ENCODE results near the gene KAZALD1. TPM values are rescaled to one million over a fixed set of nuclear protein-coding genes. Genes with fewer than 3 reads are reported as not detected.

KAZALD1 gene
- total RNA-seq, 2 experiments from 2014 or later = 0.25 to 0.28 TPM

DNA sequence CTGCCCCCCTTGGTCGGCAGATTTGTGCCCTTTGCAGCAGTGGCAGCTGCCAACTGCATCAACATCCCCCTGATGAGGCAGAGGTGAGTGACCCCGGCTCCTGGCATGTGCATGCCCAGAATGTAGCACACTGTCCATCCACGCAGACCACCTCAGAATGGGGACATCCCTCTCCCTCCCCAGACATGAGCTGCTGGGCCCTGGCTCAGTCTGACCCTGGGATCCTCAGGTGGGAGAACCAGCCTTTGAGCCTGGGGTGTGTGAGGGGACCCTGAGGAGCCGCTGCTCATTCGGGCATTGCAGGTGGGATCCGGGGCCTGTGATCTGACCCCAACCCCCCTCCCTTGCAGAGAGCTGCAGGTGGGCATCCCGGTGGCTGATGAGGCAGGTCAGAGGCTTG lies 25.1 kb upstream of the KAZALD1 start:
- peaks cover 22% of the 10 kb centered on the region for H3K4me1 Mint-ChIP-seq
- H3K4me3 Mint-ChIP-seq = no peak overlapping the region
- DNase-seq = no peak
- H3K9me3 Mint-ChIP-seq = no peaks in the 10 kb centered on the region
- no peaks in the 10 kb centered on the region for H3K27me3 Mint-ChIP-seq
- H3K27ac Mint-ChIP-seq = no peak overlapping the region
- H3K36me3 Mint-ChIP-seq = peaks cover 4% of the 10 kb centered on the region

DNA sequence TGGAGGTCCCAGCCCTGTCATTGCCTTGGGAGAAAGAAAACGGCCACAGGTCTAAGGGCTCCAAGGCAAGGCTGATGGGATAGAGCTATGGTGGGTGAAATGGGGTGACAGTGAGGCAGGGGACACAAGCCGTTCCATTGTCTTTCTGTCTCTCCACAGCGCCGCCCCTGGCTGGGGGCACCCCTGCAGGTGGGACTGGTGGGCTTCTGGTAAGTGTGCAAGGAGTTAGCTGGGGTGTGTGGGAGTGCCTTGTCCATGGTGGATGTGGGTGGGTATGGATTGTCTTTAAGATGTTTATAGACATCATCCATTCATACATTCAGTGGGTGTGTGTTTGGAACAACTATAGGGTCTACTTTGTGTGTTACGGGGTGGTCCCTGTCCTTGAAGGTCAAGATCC lies 23.3 kb upstream of the KAZALD1 start:
- DNase-seq = no peak
- peaks cover 4% of the 10 kb centered on the region for H3K36me3 Mint-ChIP-seq
- H3K9me3 Mint-ChIP-seq = no peaks in the 10 kb centered on the region
- no peak overlapping the region for H3K4me3 Mint-ChIP-seq
- peaks cover 23% of the 10 kb centered on the region for H3K4me1 Mint-ChIP-seq
- H3K27ac Mint-ChIP-seq = no peak overlapping the region
- H3K27me3 Mint-ChIP-seq = no peaks in the 10 kb centered on the region

DNA sequence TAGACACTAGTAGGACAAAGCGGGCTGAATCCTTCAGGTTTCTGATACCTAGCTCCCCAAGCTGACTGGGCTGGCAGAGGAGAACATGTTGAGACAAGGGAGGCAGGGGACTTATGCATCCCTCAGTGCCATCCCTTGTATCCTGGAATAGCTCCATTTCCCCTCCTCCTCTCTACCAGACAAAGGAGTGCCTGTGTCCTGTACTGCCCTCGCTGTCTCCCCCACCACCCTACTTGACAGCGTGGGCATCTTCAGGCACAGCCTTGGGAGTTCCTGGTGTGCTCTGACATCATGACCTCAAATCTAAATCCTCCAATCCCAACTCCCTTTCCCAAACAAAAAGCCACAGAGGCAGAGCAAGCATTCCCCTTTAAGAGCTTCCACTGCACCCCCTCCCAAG lies 21.7 kb upstream of the KAZALD1 start:
- Mint-ChIP-seq H3K4me3 (no peak overlapping the region), H3K36me3 (peaks cover 4% of the 10 kb centered on the region), H3K27me3 (no peaks in the 10 kb centered on the region), H3K4me1 (peaks cover 20% of the 10 kb centered on the region), H3K9me3 (no peaks in the 10 kb centered on the region), H3K27ac (no peak overlapping the region)
- no peak for DNase-seq

DNA sequence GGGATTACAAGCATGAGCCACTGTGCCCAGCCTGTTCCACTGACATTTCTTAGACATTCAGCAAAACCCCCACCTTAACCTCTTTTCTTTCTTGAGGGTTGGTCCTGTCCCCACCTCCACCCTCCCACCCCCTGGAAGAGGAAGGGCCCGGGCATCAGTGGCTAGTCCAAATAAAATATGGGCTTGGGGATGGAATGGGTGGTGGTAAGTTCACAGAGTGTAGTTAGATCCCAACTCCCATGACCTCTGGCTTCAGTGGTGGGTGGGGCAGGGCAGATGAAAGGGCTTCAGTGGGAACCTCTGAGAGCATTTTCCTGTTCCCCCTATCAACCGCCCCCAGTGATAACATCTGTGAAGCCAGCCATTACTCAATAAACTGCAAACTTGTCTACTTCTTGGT lies 20.9 kb upstream of the KAZALD1 start:
- H3K9me3 Mint-ChIP-seq = no peaks in the 10 kb centered on the region
- H3K4me3 Mint-ChIP-seq = no peak overlapping the region
- peaks cover 4% of the 10 kb centered on the region for H3K36me3 Mint-ChIP-seq
- H3K27me3 Mint-ChIP-seq = peaks cover 5% of the 10 kb centered on the region
- no peak for DNase-seq
- no peak overlapping the region for H3K27ac Mint-ChIP-seq
- peaks cover 20% of the 10 kb centered on the region for H3K4me1 Mint-ChIP-seq

DNA sequence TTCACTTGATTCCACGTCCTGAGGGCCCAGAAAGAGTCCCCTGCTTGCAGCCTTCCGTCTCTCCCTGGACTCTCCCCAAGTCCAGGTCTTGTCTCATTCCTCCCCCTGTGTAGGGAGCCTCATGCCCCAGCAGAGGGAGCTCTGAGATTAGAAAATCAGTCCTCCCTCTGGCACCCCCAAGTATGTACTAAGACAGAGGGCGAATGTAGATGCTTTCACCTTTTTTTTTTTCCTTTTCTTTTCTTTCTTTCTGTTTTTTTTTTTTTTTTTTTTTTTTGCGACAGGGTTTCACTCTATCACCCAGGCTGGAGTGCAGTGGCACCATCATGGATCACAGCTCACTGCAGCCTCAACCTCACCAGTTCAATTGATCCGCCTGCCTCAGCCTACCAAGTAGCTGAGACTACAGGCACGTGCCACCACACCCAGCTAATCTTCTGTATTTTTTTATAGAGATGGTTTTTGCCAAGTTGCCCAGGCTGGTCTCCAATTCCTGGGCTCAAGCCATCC lies 20.5 kb upstream of the KAZALD1 start:
- H3K36me3 Mint-ChIP-seq = peaks cover 4% of the 10 kb centered on the region
- no peaks in the 10 kb centered on the region for H3K9me3 Mint-ChIP-seq
- no peak overlapping the region for H3K4me3 Mint-ChIP-seq
- H3K27me3 Mint-ChIP-seq = peaks cover 10% of the 10 kb centered on the region
- no peak overlapping the region for H3K27ac Mint-ChIP-seq
- peaks cover 20% of the 10 kb centered on the region for H3K4me1 Mint-ChIP-seq
- DNase-seq = peak; percentile 66

DNA sequence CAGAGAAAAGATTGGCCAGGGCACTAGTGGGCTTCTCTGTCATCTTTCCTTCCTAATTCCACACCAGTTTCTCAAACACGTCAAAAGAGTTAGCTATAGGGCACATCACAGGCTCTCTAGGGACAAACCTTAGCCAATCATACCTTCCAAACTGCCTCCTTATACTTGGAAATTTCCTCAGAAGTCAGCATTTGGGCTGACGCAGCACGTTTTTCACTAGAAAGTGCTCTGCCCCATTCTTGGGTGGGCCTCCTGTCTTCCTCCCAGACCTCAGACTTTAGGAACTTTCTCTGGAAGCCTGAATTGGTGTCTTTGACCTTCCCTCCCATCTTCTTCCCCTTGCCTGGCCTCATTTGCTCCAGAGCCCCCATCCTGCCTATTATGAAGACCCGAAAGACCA lies 19.7 kb upstream of the KAZALD1 start:
- Mint-ChIP-seq H3K4me1 (peaks cover 20% of the 10 kb centered on the region), H3K27me3 (peaks cover 18% of the 10 kb centered on the region), H3K36me3 (peaks cover 4% of the 10 kb centered on the region), H3K27ac (no peak overlapping the region), H3K9me3 (no peaks in the 10 kb centered on the region), H3K4me3 (peak overlapping the region; percentile 84)
- no peak for DNase-seq

DNA sequence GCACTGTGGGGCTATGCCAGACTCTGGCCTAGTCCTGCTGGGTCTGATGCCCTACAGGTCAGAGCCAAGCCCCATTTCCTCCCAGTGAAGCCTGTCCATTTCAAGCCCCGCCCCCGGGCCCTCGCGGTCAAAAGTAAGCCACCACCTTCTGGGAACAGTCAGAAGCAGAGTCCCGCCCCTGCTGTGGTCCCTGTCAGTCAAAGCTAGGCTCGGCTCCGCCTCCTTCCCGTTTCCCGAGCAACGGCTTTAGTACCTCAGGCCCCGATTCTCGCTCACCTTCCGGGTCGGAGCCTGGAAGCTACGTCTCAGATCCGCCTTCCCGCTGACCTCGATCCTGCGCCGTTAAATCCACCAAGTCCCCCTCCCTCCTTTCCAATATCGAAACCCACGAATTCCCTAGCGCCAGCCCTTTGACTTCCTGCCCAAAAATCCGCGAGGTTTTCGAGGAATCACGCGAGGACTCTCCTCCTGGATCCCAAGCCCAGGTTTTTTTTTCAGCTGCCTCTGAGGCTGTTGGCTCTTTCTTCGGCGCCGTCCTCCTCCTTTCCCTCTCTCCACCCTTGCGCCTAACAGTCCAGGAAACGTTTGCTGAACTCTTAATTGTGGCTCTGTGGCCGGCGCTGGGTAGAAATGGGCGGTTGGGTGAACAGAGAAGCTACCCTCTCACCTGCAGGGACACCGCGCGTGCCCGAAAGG lies 19.0 kb upstream of the KAZALD1 start:
- Mint-ChIP-seq H3K27me3 (peaks cover 25% of the 10 kb centered on the region), H3K9me3 (no peaks in the 10 kb centered on the region), H3K4me3 (peak overlapping the region; percentile 84), H3K36me3 (peaks cover 4% of the 10 kb centered on the region), H3K27ac (peak overlapping the region; percentile 74), H3K4me1 (peaks cover 20% of the 10 kb centered on the region)
- peak; percentile 89 for DNase-seq

DNA sequence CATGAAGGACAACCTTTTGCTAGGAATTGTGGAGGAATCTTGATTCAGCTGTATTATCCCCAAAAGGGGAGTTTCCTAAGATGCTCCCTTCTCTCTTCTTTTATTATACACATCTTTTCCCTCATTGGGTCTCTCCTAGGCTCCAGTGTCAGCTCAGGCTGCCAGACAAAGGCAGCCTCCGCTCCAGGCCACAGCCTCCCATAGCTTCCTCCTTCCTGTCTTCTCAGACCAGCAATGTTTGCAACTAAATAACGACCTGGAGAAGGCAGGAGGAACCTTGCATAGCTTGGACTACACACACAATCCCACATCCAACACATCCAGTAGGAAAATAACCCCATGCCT lies 18.5 kb upstream of the KAZALD1 start:
- Mint-ChIP-seq H3K36me3 (no peaks in the 10 kb centered on the region), H3K9me3 (no peaks in the 10 kb centered on the region), H3K4me3 (peak overlapping the region; percentile 84), H3K27me3 (peaks cover 30% of the 10 kb centered on the region), H3K4me1 (peaks cover 20% of the 10 kb centered on the region), H3K27ac (no peak overlapping the region)
- no peak for DNase-seq

DNA sequence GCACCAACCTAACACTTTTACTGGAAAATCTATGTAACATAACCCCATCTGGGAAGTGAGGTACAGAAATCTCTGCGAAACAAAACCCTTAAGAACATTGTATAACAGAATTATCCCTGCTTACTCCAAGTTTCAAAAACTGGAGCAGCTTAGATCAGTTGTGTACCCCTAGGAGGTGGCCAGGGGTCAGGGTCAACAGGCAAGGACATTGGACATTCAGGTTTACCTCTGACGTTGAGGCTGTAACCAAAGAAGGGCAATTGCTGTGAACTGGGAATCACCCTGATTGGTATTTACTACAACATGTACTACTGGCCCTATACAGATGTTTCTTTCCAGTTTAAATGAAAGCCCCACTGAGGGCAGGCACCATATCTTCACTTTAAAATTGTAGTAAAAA lies 17.7 kb upstream of the KAZALD1 start:
- Mint-ChIP-seq H3K27me3 (peaks cover 38% of the 10 kb centered on the region), H3K9me3 (no peaks in the 10 kb centered on the region), H3K36me3 (no peaks in the 10 kb centered on the region), H3K4me3 (no peak overlapping the region), H3K27ac (no peak overlapping the region), H3K4me1 (peaks cover 20% of the 10 kb centered on the region)
- no peak for DNase-seq

DNA sequence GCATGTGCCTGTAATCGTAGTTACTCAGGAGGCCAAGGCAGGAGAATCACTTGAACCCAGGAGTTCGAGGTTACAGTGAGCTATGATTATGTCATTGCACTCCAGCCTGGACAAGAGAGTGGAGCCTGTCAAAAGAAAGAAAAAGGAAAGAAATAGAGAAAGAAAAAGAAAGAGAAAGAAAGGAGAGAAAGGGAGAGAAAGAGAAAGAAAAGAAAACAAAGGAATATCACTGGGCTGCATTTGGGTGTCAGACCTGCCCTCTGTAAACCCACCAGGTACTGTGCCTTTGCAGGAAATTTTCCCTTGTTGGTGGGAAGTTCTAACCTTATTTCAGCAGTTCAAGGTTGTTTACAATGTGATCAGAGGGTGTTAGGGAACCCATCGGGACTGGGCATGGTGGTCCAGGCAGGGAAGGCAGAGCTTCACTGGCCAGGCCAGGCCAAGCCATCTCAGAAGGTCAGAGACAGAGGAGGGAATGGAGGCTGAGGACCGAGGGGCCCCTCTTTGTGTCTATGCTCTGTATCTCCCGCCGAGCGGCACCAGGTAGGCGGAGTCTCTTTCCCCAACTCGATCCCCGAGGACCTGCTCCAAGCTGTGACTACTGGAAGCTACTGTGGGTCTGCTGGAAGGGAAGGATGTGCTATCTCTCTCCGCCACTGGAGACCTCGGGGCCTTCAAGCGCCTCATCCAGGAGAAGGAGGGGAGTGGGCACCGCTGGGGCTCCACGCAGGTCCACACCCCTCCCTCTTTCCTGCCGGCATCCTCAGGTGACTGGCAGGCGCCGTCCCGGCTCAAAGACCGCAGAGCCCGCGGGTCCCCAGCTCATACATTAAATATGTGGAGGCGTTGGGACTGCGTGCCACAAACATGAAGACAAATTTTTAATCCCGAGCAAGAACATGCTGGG lies 15.2 kb upstream of the KAZALD1 start:
- Mint-ChIP-seq H3K4me1 (peaks cover 19% of the 10 kb centered on the region), H3K9me3 (no peaks in the 10 kb centered on the region), H3K27me3 (peaks cover 59% of the 10 kb centered on the region), H3K27ac (no peak overlapping the region), H3K4me3 (no peak overlapping the region), H3K36me3 (no peaks in the 10 kb centered on the region)
- no peak for DNase-seq

DNA sequence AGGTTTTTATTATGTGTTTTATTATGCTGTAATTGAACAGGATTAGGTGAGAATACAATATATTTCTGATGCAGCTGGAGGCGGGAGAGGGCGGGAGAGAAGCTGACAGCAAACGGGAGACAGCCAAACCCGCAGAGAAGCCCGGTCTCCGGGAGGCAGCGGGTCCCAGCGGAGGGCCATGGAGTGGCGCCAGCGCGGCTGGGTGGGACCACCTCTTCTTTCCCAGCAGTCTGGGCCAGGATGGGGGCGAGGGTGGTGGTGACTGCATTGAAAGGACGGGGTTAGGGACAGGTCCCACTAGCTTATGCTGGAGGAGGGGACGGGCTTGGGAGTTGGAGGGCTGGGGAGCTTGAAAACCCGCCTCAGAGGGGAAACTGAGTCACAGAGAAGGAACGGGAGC lies 14.5 kb upstream of the KAZALD1 start:
- no peaks in the 10 kb centered on the region for H3K36me3 Mint-ChIP-seq
- H3K27ac Mint-ChIP-seq = no peak overlapping the region
- H3K27me3 Mint-ChIP-seq = peaks cover 59% of the 10 kb centered on the region
- no peak overlapping the region for H3K4me3 Mint-ChIP-seq
- no peaks in the 10 kb centered on the region for H3K9me3 Mint-ChIP-seq
- H3K4me1 Mint-ChIP-seq = peaks cover 16% of the 10 kb centered on the region
- no peak for DNase-seq

DNA sequence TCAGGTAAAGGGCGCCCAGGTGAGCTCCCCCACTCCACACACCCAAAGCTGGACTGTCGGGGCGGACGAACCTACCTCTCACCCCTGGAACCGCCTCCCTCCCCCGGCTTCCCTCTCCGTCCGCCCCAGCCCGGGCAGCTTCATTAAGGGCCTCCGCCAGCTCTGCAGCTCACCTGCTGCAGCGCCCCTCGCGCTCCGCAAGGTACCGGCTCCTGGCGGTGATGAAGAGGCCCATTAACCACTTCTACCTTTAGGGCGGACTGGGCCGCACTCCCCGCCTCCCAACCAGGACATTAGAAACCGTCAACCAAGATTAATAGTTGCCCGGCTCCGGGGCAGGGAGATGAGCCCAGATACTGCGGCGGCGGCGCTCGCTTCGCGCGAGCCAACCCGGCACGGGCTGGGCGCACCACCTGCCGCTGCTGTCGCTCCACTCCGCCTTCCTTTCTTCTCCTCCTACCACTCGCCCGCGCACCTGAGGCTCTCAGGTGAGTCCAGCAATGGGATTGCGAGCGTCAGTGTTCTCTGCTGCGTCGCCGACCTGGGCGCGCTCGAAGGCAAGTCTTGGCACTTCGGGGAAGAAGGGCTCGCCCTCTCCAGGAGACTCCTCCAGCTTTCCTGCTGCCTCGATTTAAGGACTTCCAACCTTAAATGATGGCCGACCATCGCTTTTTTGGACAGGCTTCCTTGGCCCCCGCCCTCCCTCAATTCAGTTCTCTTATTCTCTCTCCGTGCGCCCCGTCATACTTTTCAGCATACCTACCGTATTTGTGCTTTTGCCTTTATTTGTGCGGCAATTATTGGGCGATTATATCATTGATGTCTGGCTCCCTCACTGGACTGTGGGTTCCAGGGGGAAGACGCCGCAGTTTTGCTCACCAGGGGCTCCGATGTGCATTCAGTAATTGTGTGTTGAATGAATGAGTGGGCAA lies 13.6 kb upstream of the KAZALD1 start:
- H3K9me3 Mint-ChIP-seq = no peaks in the 10 kb centered on the region
- DNase-seq = no peak
- H3K36me3 Mint-ChIP-seq = no peaks in the 10 kb centered on the region
- H3K27me3 Mint-ChIP-seq = peaks cover 59% of the 10 kb centered on the region
- no peak overlapping the region for H3K4me3 Mint-ChIP-seq
- peaks cover 7% of the 10 kb centered on the region for H3K4me1 Mint-ChIP-seq
- H3K27ac Mint-ChIP-seq = no peak overlapping the region

DNA sequence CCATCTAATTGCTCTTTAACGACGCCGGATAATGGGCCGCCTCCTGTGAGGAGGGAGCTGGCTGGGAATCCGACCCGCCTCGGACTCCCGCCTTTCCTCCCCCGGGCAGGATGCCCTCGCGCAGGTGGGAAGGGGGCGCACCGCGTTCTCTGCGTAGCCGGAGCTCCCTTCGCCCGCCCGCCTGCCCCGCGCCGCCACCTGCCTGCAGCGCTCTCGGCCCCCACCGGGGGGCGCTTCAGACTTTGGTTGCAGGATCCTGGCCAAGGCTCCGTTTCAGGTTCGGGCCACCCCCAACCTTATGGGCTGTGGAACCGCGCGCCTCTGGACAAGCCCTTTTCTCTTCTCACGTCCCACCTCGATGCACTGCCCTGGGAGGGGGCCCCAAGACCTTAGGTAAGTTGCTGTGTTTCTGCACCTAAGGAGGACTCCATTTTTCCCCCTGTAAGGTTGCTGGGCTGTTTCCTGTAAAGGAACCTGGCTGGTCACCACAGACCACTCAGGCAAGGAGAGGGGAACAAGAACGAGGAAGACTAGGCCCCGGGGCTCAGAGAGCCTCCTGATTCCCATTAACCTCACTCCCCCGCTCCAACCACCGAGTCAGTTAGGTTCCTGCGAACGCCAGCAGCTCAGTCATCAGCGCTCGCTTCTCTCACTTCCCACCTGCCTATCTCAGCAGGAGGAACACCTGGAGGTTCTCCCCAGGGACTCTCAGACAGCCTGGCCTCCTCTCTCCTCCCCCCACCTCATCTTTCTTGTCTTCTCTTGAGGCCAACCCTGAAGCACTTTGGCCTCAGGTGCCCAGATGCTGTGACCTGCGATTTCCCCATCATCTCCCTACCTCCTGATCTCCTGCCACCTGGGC lies 11.3 kb upstream of the KAZALD1 start:
- Mint-ChIP-seq H3K4me1 (peaks cover 3% of the 10 kb centered on the region), H3K27me3 (peaks cover 57% of the 10 kb centered on the region), H3K4me3 (no peak overlapping the region), H3K9me3 (no peaks in the 10 kb centered on the region), H3K27ac (no peak overlapping the region), H3K36me3 (no peaks in the 10 kb centered on the region)
- peak; percentile 81 for DNase-seq

DNA sequence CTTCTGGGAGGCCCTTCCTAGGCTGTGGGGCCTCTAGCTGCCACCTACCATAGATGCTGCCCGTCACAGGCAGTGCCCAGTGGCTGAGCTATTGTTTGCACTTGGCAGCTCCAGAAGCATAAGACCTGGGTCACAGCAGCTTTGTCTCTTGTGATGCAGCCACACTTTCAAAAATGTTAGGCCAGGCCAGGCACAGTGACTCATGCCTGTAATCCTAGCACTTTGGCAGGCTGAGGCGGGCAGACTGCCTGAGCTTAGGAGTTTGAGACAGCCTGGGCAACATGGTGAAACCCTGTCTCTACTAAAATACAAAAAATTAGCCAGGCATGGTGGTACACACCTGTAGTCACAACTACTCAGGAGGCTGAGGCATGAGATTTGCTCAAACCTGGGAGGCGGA lies 9.5 kb upstream of the KAZALD1 start:
- Mint-ChIP-seq H3K4me1 (peaks cover 3% of the 10 kb centered on the region), H3K36me3 (peaks cover 2% of the 10 kb centered on the region), H3K4me3 (no peak overlapping the region), H3K27ac (no peak overlapping the region), H3K9me3 (no peaks in the 10 kb centered on the region), H3K27me3 (peaks cover 42% of the 10 kb centered on the region)
- no peak for DNase-seq
